Measurements from ENCODE around the gene AFG1L. TPM values are rescaled to one million over a fixed set of nuclear protein-coding genes. Genes with fewer than 3 reads are reported as not detected.

AFG1L gene
- total RNA-seq, 1 experiment from 2014 or later, result 7.1 TPM

- Mint-ChIP-seq H3K4me3 (ENCODE audit: low read depth, unreplicated experiment) (no peak overlapping the region), H3K9me3 (ENCODE audit: low read depth, unreplicated experiment) (no peaks in the 10 kb centered on the region), H3K27me3 (ENCODE audit: unreplicated experiment) (no peaks in the 10 kb centered on the region), H3K4me1 (ENCODE audit: low read depth, unreplicated experiment) (no peaks in the 10 kb centered on the region), H3K27ac (ENCODE audit: unreplicated experiment) (no peak overlapping the region), H3K36me3 (ENCODE audit: insufficient read depth, unreplicated experiment) (no peaks in the 10 kb centered on the region)
- no TSS peak for BruUV-seq (replicated peaks)
- TF ChIP-seq CTCF (IDR thresholded peaks at IDR 0.05; ENCODE audit: unreplicated experiment), result no peak
- DNase-seq, result no peak
- CTCF ChIA-PET, result interaction anchor here (0.5 to 0.6 kb wide), 2 partner anchors 44 to 45 kb away, joined by 3 to 5 read pairs; no protein-coding TSS in a partner anchor
- intact Hi-C loops (cut with micrococcal nuclease; ENCODE audit: unreplicated experiment), result no loop called here
Measured at GRCh38 chr6:108336971-108337370, 42.1 kb downstream of the AFG1L start.

- CTCF ChIA-PET, result interaction anchor here (0.5 to 1.2 kb wide), 3 partner anchors 12 to 154 kb away, joined by 3 to 4 read pairs (median 3); no protein-coding TSS in a partner anchor
- Mint-ChIP-seq H3K9me3 (ENCODE audit: low read depth, unreplicated experiment) (no peaks in the 10 kb centered on the region), H3K36me3 (ENCODE audit: insufficient read depth, unreplicated experiment) (no peaks in the 10 kb centered on the region), H3K27ac (ENCODE audit: unreplicated experiment) (no peak overlapping the region), H3K27me3 (ENCODE audit: unreplicated experiment) (no peaks in the 10 kb centered on the region), H3K4me1 (ENCODE audit: low read depth, unreplicated experiment) (no peaks in the 10 kb centered on the region), H3K4me3 (ENCODE audit: low read depth, unreplicated experiment) (no peak overlapping the region)
- no peak for TF ChIP-seq CTCF (IDR thresholded peaks at IDR 0.05; ENCODE audit: unreplicated experiment)
- BruUV-seq (replicated peaks), result no TSS peak
- intact Hi-C loops (cut with micrococcal nuclease; ENCODE audit: unreplicated experiment), result no loop called here
- DNase-seq, result no peak
Measured at GRCh38 chr6:108337721-108338120, 42.9 kb downstream of the AFG1L start.

- intact Hi-C loops (cut with micrococcal nuclease; ENCODE audit: unreplicated experiment), result no loop called here
- Mint-ChIP-seq H3K9me3 (ENCODE audit: low read depth, unreplicated experiment) (no peaks in the 10 kb centered on the region), H3K4me3 (ENCODE audit: low read depth, unreplicated experiment) (no peak overlapping the region), H3K4me1 (ENCODE audit: low read depth, unreplicated experiment) (no peaks in the 10 kb centered on the region), H3K27ac (ENCODE audit: unreplicated experiment) (no peak overlapping the region), H3K36me3 (ENCODE audit: insufficient read depth, unreplicated experiment) (no peaks in the 10 kb centered on the region), H3K27me3 (ENCODE audit: unreplicated experiment) (no peaks in the 10 kb centered on the region)
- no peak for DNase-seq
- CTCF ChIA-PET, result no interaction called here
- TF ChIP-seq CTCF (IDR thresholded peaks at IDR 0.05; ENCODE audit: unreplicated experiment), result no peak
- BruUV-seq (replicated peaks), result no TSS peak
Measured at GRCh38 chr6:108341372-108341771, 46.5 kb downstream of the AFG1L start.

- intact Hi-C loops (cut with micrococcal nuclease; ENCODE audit: unreplicated experiment), result no loop called here
- Mint-ChIP-seq H3K4me3 (ENCODE audit: low read depth, unreplicated experiment) (no peak overlapping the region), H3K36me3 (ENCODE audit: insufficient read depth, unreplicated experiment) (no peaks in the 10 kb centered on the region), H3K27me3 (ENCODE audit: unreplicated experiment) (no peaks in the 10 kb centered on the region), H3K27ac (ENCODE audit: unreplicated experiment) (no peak overlapping the region), H3K9me3 (ENCODE audit: low read depth, unreplicated experiment) (no peaks in the 10 kb centered on the region), H3K4me1 (ENCODE audit: low read depth, unreplicated experiment) (no peaks in the 10 kb centered on the region)
- no peak for DNase-seq
- CTCF ChIA-PET, result no interaction called here
- TF ChIP-seq CTCF (IDR thresholded peaks at IDR 0.05; ENCODE audit: unreplicated experiment), result no peak
- BruUV-seq (replicated peaks), result no TSS peak
Measured at GRCh38 chr6:108343894-108344293, 49.0 kb downstream of the AFG1L start.

All from Calu3 (cell line).